ENCODE measurements around the gene ANKRD13D.
"Not testable (repeated sequence)": the region's sequence is repeated elsewhere in the genome, so short reads cannot be mapped to it uniquely, and the experiment has no call there.

Gene ANKRD13D

GRCh38 chr11:67289226-67289650 is at the start of gene ANKRD13D:
Gene ANKRD13D, plus strand, starts transcription at chr11:67289303. Its CDS starts 158 bp downstream, at chr11:67289461.
- peak; percentile 41 for DNase-seq

- peak; percentile 95 for DNase-seq
Observed at GRCh38 chr11:67239783-67240575, 49.1 kb upstream of the ANKRD13D start.

- no peak for DNase-seq
Observed at GRCh38 chr11:67240576-67241389, 48.3 kb upstream of the ANKRD13D start.

GRCh38 chr11:67242548-67242947 is 46.6 kb upstream of the ANKRD13D start:
- no peak for DNase-seq

- no peak for DNase-seq
Observed at GRCh38 chr11:67243051-67243450, 46.1 kb upstream of the ANKRD13D start.

- no peak for DNase-seq
Observed at GRCh38 chr11:67245046-67245445, 44.1 kb upstream of the ANKRD13D start.

- no peak for DNase-seq
Observed at GRCh38 chr11:67247946-67248550, 41.1 kb upstream of the ANKRD13D start.

- no peak for DNase-seq
Observed at GRCh38 chr11:67248653-67249052, 40.5 kb upstream of the ANKRD13D start.

GRCh38 chr11:67250059-67251043 is 38.8 kb upstream of the ANKRD13D start:
- no peak for DNase-seq

- DNase-seq: no peak
Observed at GRCh38 chr11:67251841-67252240, 37.3 kb upstream of the ANKRD13D start.

- no peak for DNase-seq
Observed at GRCh38 chr11:67252831-67253239, 36.3 kb upstream of the ANKRD13D start.

- no peak for DNase-seq
Observed at GRCh38 chr11:67253872-67254624, 35.1 kb upstream of the ANKRD13D start.

GRCh38 chr11:67254798-67255197 is 34.3 kb upstream of the ANKRD13D start:
- no peak for DNase-seq

- no peak for DNase-seq
Observed at GRCh38 chr11:67255353-67255752, 33.8 kb upstream of the ANKRD13D start.

GRCh38 chr11:67255864-67256263 is 33.2 kb upstream of the ANKRD13D start:
- DNase-seq: no peak

GRCh38 chr11:67256477-67257135 is 32.5 kb upstream of the ANKRD13D start:
- DNase-seq: no peak

- DNase-seq: no peak
Observed at GRCh38 chr11:67260406-67260805, 28.7 kb upstream of the ANKRD13D start.

- not testable (repeated sequence) for DNase-seq
Observed at GRCh38 chr11:67260885-67261639, 28.0 kb upstream of the ANKRD13D start.

GRCh38 chr11:67261640-67261945 is 27.5 kb upstream of the ANKRD13D start:
- no peak for DNase-seq

GRCh38 chr11:67261946-67262681 is 27.0 kb upstream of the ANKRD13D start:
- no peak for DNase-seq

All from NCI-H2107 (cell line).